Measurements from ENCODE around the gene PDE8A. TPM values are rescaled to one million over a fixed set of nuclear protein-coding genes. Genes with fewer than 3 reads are reported as not detected.

PDE8A gene
- polyA plus RNA-seq, 1 experiment: 48.4 TPM

DNA sequence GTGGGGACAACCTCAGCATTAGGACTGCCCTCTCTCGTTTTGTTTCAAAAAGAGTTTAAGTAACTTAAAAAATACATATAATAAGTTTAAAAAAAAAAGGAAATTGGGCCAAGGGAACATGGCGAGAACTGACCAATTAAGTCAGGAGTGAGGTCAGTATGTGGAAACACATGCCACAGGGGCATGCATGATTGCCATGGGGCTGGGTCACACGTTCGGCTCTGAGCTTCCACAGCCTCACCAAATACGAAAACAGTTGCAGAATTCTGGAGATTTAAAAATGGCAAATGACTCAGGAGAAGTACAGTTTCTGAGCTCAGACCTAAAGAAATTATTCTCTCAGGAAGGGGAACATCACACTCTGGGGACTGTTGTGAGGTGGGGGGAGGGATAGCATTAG is 24.1 kb downstream of the PDE8A start:
- ChIA-PET POLR2A (no interaction called here), CTCF (no interaction called here)
- TF ChIP-seq, protein P1, sequence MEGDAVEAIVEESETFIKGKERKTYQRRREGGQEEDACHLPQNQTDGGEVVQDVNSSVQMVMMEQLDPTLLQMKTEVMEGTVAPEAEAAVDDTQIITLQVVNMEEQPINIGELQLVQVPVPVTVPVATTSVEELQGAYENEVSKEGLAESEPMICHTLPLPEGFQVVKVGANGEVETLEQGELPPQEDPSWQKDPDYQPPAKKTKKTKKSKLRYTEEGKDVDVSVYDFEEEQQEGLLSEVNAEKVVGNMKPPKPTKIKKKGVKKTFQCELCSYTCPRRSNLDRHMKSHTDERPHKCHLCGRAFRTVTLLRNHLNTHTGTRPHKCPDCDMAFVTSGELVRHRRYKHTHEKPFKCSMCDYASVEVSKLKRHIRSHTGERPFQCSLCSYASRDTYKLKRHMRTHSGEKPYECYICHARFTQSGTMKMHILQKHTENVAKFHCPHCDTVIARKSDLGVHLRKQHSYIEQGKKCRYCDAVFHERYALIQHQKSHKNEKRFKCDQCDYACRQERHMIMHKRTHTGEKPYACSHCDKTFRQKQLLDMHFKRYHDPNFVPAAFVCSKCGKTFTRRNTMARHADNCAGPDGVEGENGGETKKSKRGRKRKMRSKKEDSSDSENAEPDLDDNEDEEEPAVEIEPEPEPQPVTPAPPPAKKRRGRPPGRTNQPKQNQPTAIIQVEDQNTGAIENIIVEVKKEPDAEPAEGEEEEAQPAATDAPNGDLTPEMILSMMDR (IDR thresholded peaks at IDR 0.05; ENCODE audit: low read depth, low read length): no peak
- Histone ChIP-seq H3K27ac (ENCODE audit: low read depth, low read length) (no peak overlapping the region), H3K9me3 (ENCODE audit: control insufficient read depth, insufficient read depth, low read length) (no peaks in the 10 kb centered on the region), H3K4me3 (ENCODE audit: low read depth, low read length) (no peak overlapping the region), H3K27me3 (ENCODE audit: control insufficient read depth, insufficient read depth, low read length) (no peaks in the 10 kb centered on the region)
- DNase-seq (ENCODE audit: low read depth, low spot score): no peak

DNA sequence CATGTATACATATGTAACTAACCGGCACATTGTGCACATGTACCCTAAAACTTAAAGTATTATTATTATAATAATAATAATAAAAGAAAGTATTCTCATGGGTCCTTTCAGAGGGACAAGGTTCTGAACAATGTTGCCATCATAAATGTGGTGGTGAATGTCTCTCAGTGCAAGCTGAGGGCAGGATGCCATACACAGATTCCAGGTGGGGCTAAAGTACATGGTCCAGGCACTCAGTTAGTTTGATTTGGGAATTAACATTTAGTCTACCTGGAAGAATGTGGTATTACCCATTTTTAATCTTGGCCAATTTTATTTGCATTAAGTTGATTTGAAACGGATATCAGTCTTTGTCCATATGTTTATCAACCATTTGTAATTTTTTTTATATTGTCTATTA is 24.5 kb downstream of the PDE8A start:
- Histone ChIP-seq H3K27me3 (ENCODE audit: control insufficient read depth, insufficient read depth, low read length) (no peaks in the 10 kb centered on the region), H3K27ac (ENCODE audit: low read depth, low read length) (no peak overlapping the region), H3K9me3 (ENCODE audit: control insufficient read depth, insufficient read depth, low read length) (no peaks in the 10 kb centered on the region), H3K4me3 (ENCODE audit: low read depth, low read length) (no peak overlapping the region)
- ChIA-PET POLR2A (no interaction called here), CTCF (no interaction called here)
- no peak for DNase-seq (ENCODE audit: low read depth, low spot score)
- TF ChIP-seq, protein P1 (IDR thresholded peaks at IDR 0.05; ENCODE audit: low read depth, low read length): no peak

DNA sequence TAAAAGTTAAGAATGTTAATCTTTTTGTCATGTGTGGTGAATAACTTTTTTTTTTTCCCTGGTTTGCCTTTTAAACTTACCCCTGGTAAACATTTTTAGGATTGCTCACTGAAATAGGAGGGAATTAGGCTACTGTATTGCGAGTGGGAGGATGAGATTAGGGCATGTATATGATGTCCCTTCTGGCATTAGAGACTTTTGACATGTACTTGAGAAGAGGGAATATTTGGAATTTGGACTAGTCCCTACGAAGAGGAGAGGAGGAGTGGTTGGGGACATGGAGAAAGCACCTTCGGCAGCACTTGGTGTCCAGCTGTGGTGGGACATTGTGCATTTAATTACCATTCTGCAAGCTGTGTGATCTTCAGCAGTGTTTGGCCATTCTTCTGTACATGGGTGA is 25.0 kb downstream of the PDE8A start:
- Histone ChIP-seq H3K9me3 (ENCODE audit: control insufficient read depth, insufficient read depth, low read length) (no peaks in the 10 kb centered on the region), H3K27me3 (ENCODE audit: control insufficient read depth, insufficient read depth, low read length) (no peaks in the 10 kb centered on the region), H3K4me3 (ENCODE audit: low read depth, low read length) (no peak overlapping the region), H3K27ac (ENCODE audit: low read depth, low read length) (no peak overlapping the region)
- ChIA-PET POLR2A (interaction anchor here (0.5 kb wide), 1 partner anchor 20 kb away, joined by 5 read pairs; no protein-coding TSS in a partner anchor), CTCF (interaction anchor here (1.9 kb wide), 1 partner anchor 37 kb away, joined by 6 read pairs; no protein-coding TSS in a partner anchor)
- TF ChIP-seq, protein P1 (IDR thresholded peaks at IDR 0.05; ENCODE audit: low read depth, low read length): no peak
- DNase-seq (ENCODE audit: low read depth, low spot score): no peak

DNA sequence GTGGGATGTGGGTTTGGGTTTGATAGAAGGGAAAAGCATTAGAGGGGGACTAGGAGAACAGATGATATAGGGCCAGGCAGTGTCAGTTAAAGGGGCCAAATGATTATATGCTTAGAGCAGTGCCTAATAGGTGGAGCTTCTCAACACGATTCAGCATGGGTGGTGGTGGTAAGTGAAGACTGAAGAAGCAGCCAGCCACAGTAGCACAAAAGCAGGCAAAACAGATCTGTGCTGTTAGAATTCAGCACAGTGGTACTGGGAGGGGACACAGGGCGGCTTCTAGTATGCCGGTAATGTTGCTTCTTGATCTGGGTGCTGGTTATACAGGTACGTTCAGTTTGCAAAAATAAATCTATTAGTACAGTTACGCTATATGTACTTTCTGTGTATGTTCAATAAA is 25.5 kb downstream of the PDE8A start:
- TF ChIP-seq, protein P1 (IDR thresholded peaks at IDR 0.05; ENCODE audit: low read depth, low read length): no peak
- Histone ChIP-seq H3K27me3 (ENCODE audit: control insufficient read depth, insufficient read depth, low read length) (no peaks in the 10 kb centered on the region), H3K9me3 (ENCODE audit: control insufficient read depth, insufficient read depth, low read length) (no peaks in the 10 kb centered on the region), H3K4me3 (ENCODE audit: low read depth, low read length) (no peak overlapping the region), H3K27ac (ENCODE audit: low read depth, low read length) (no peak overlapping the region)
- no peak for DNase-seq (ENCODE audit: low read depth, low spot score)
- ChIA-PET POLR2A (interaction anchor here (0.5 kb wide), 1 partner anchor 20 kb away, joined by 5 read pairs; no protein-coding TSS in a partner anchor), CTCF (interaction anchor here (1.3 to 1.9 kb wide), 2 partner anchors 31 to 37 kb away, joined by 4 to 6 read pairs; no protein-coding TSS in a partner anchor)

DNA sequence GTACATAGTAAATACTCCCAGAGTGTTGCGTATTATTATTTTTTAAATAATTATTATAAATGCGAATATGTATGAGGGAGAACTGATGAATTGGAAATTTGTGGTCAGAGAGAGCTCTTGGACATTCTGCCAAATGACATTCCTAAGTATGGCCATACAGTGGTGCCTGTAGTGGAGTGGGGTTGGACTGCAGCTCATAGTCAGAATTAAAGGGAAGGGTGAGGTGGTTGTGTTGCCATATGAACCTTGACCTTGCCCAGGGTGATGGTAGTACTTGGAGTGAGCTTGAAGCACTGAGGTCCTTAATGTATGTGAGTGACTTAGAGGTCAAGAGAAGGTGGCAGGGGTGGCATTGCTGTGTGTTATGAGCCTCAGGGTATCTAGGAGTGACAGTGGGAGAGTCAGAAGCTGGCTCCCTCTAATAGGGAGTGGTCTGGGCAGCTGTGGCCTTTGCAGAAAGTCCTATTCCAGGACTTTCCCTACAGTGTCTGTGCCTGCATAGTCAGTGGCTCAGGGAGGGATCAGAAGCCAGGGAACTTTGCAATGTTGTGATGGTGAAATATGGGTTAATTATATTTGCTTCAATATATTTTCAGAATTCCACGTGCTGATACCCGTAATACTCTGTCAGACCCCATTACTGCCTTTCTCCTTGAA is 26.2 kb downstream of the PDE8A start:
- Histone ChIP-seq H3K4me3 (ENCODE audit: low read depth, low read length) (no peak overlapping the region), H3K9me3 (ENCODE audit: control insufficient read depth, insufficient read depth, low read length) (no peaks in the 10 kb centered on the region), H3K27me3 (ENCODE audit: control insufficient read depth, insufficient read depth, low read length) (no peaks in the 10 kb centered on the region), H3K27ac (ENCODE audit: low read depth, low read length) (no peak overlapping the region)
- no peak for DNase-seq (ENCODE audit: low read depth, low spot score)
- ChIA-PET POLR2A (no interaction called here), CTCF (interaction anchor here (1.1 to 1.9 kb wide), 3 partner anchors 24 to 36 kb away, joined by 3 to 6 read pairs (median 4); no protein-coding TSS in a partner anchor)
- TF ChIP-seq, protein P1 (IDR thresholded peaks at IDR 0.05; ENCODE audit: low read depth, low read length): no peak
